HepG2 (cell line): ENCODE results near the gene MIB2. TPM values are rescaled to one million over a fixed set of nuclear protein-coding genes. Genes with fewer than 3 reads are reported as not detected.

Source experiments
- ATAC-seq: fragments of 200-7000 bp; cut with Tn5 transposase; 3 replicates; pipeline ENCODE4 v1.9.1; 2020; ENCODE audit warnings: mild to moderate bottlenecking, moderate library complexity
- BruUV-seq: library from RNA; stranded (reverse); fragments of 400-500 nt; replicated peaks from 2 replicates; lab custom pipeline; 2021; lab: Mats Ljungman, UMichigan
- CTCF ChIA-PET: fragments of 300-600 bp; formaldehyde crosslinking; extraction: SDS; loops from one replicate; lab custom pipeline; 2021; ENCODE audit warnings: low total read pairs, inconsistent platforms, low intra/inter-chr PET ratio; lab: Yijun Ruan, JAX
- POLR2A ChIA-PET: fragments of 350-600 bp; sonication (Branson Sonifier 250); formaldehyde crosslinking; loops from one replicate; lab custom pipeline; 2020; ENCODE audit warnings: antibody characterized with exemption, inconsistent platforms; lab: Yijun Ruan, JAX
- DNase-seq: peaks from one replicate; pipeline ENCODE4 v3.0.0-alpha.2; 2015; ENCODE audit warnings: low spot score
- FAIRE-seq: peaks from 3 replicates; lab custom pipeline; 2011; peaks lifted over from hg19 to GRCh38; lab: Jason Lieb, UNC
- H2AFZ ChIP-seq: one replicate; pipeline ENCODE4 v1.6.1; 2011; ENCODE audit warnings: low read length, inconsistent platforms
- H3K27ac ChIP-seq: fragments of 300-600 bp; 3 replicates; pipeline ENCODE4 v1.8.0; 2011; ENCODE audit warnings: mixed run types, mild to moderate bottlenecking, mixed read lengths, low read length, inconsistent platforms; ENCODE audit not compliant: insufficient read depth; ENCODE audit errors: extremely low read length
- H3K27me3 ChIP-seq, 2 experiments: fragments of 200-600 bp in 1 of 2; 2 replicates in 1 of 2; 3 replicates in 1 of 2; pipeline versions ENCODE4 v1.6.0 to v1.8.0; 2011; ENCODE audit warnings: low read length in 2 of 2, mild to moderate bottlenecking in 2 of 2, moderate library complexity in 2 of 2, inconsistent platforms in 1 of 2; ENCODE audit not compliant: insufficient read depth in 2 of 2, control insufficient read depth in 1 of 2
- H3K36me3 ChIP-seq, 2 experiments: fragments of 200-600 bp in 1 of 2; replicated peaks in 1 of 2; 2 replicates in 1 of 2; 3 replicates in 1 of 2; pipeline versions ENCODE4 v1.5.1 to v1.8.0; 2011; ENCODE audit warnings: low read length in 2 of 2, inconsistent platforms in 1 of 2; ENCODE audit not compliant: insufficient read depth in 2 of 2, control insufficient read depth in 1 of 2
- H3K4me1 ChIP-seq: 2 replicates; pipeline ENCODE4 v1.5.1; 2012; ENCODE audit warnings: low read length, inconsistent platforms; ENCODE audit not compliant: insufficient read depth
- H3K4me2 ChIP-seq: 2 replicates; pipeline ENCODE4 v1.6.0; 2011; ENCODE audit warnings: low read depth, low read length, inconsistent platforms
- H3K4me3 ChIP-seq, 3 experiments: fragments of 200-600 bp in 1 of 3; sonication (generic), shearing (Covaris generic) in 1 of 3; replicated peaks in 1 of 3; 2 replicates each; pipeline ENCODE4 v1.5.1; 2011 to 2016; ENCODE audit warnings: low read length in 3 of 3, inconsistent platforms in 2 of 3, low read depth in 2 of 3, mild to moderate bottlenecking in 2 of 3, control low read depth in 1 of 3, mixed read lengths in 1 of 3; ENCODE audit not compliant: insufficient read depth in 1 of 3
- H3K79me2 ChIP-seq: one replicate; pipeline ENCODE4 v1.6.1; 2011; ENCODE audit warnings: low read length, inconsistent platforms; ENCODE audit not compliant: insufficient read depth
- H3K9ac ChIP-seq: 2 replicates; pipeline ENCODE4 v1.6.0; 2011; ENCODE audit warnings: mild to moderate bottlenecking, low read depth, low read length, inconsistent platforms; ENCODE audit not compliant: insufficient read depth
- H3K9me3 ChIP-seq: 2 replicates; pipeline ENCODE4 v1.5.1; 2012; ENCODE audit warnings: mild to moderate bottlenecking, low read length
- H4K20me1 ChIP-seq: 2 replicates; pipeline ENCODE4 v1.6.0; 2011; ENCODE audit warnings: inconsistent platforms, mild to moderate bottlenecking, low read length, moderate library complexity; ENCODE audit not compliant: insufficient read depth
- ATF1 ChIP-seq: IDR thresholded peaks from 2 replicates; pipeline ENCODE4 v1.6.1; 2016; ENCODE audit warnings: mild to moderate bottlenecking, control low read depth
- DNMT3B ChIP-seq: conservative IDR thresholded peaks from 2 replicates; pipeline ENCODE4 v1.6.1; 2016; ENCODE audit warnings: missing biosample characterization, control low read depth
- EZH2 ChIP-seq: conservative IDR thresholded peaks from 2 replicates; pipeline ENCODE4 v1.6.1; 2012; ENCODE audit warnings: mild to moderate bottlenecking, low read depth, low read length, moderate library complexity
- GTF2F1 ChIP-seq: fragments of 150-350 bp; IDR thresholded peaks from 2 replicates; pipeline ENCODE4 v1.6.1; 2014; ENCODE audit warnings: low read length
- GZF1 ChIP-seq: sonication (generic); formaldehyde crosslinking; IDR thresholded peaks from 2 replicates; pipeline ENCODE4 v1.5.1; 2020; ENCODE audit warnings: mild to moderate bottlenecking, missing genetic modification reagents
- KAT2B ChIP-seq: fragments of 150-350 bp; IDR thresholded peaks from 2 replicates; pipeline ENCODE4 v1.6.1; 2014; ENCODE audit warnings: low read depth, low read length, borderline replicate concordance
- KDM5B ChIP-seq: sonication (generic); formaldehyde crosslinking; IDR thresholded peaks from 2 replicates; pipeline ENCODE4 v1.4.0; 2020; ENCODE audit warnings: missing genetic modification reagents, mild to moderate bottlenecking, borderline replicate concordance
- MTERF4 ChIP-seq: sonication (generic); formaldehyde crosslinking; IDR thresholded peaks from 2 replicates; pipeline ENCODE4 v1.8.0; 2023; ENCODE audit warnings: mild to moderate bottlenecking, missing genetic modification reagents
- RBM39 ChIP-seq: fragments of 200-400 bp; formaldehyde crosslinking; IDR thresholded peaks from one replicate; pipeline ENCODE4 v1.6.1; 2018; ENCODE audit warnings: antibody characterized with exemption, mild to moderate bottlenecking, low read depth, low read length; ENCODE audit not compliant: poor library complexity, severe bottlenecking
- SOX13 ChIP-seq, 3 experiments: fragments of 450-650 bp in 1 of 3; sonication (generic) in 1 of 3; formaldehyde crosslinking in 1 of 3; IDR thresholded peaks in 2 of 3; conservative IDR thresholded peaks in 1 of 3; 2 replicates each; pipeline versions ENCODE4 v1.5.0 to v1.6.1; 2016 to 2020; ENCODE audit warnings: antibody characterized with exemption in 1 of 3, mild to moderate bottlenecking in 1 of 3, missing compliant biosample characterization in 1 of 3, missing genetic modification reagents in 1 of 3, moderate library complexity in 1 of 3
- YY1 ChIP-seq: IDR thresholded peaks from 2 replicates; pipeline ENCODE4 v1.6.1; 2011; ENCODE audit warnings: low read length, low read depth, moderate library complexity, mild to moderate bottlenecking; ENCODE audit not compliant: insufficient read depth, insufficient replicate concordance
- ZNF337 ChIP-seq: sonication (generic); formaldehyde crosslinking; IDR thresholded peaks from 2 replicates; pipeline ENCODE4 v1.5.1; 2020; ENCODE audit warnings: missing genetic modification reagents, low read depth, mild to moderate bottlenecking, borderline replicate concordance
- ZNF468 ChIP-seq: sonication (generic); formaldehyde crosslinking; IDR thresholded peaks from 2 replicates; pipeline ENCODE4 v1.8.0; 2022; ENCODE audit warnings: mild to moderate bottlenecking, moderate library complexity, missing genetic modification reagents
- ZNF777 ChIP-seq: sonication (generic); formaldehyde crosslinking; IDR thresholded peaks from 2 replicates; pipeline ENCODE4 v1.4.0; 2020; ENCODE audit warnings: missing genetic modification reagents
- WGBS: methylation state at CpG from one replicate; pipeline ENCODE4 v1.1.6; 2017; ENCODE audit warnings: low lambda C conversion rate; 5-methylcytosine and 5-hydroxymethylcytosine counted together
- in situ Hi-C: cut with HindIII; loops from 2 replicates; pipeline ENCODE4 v1.10.0; 2017; ENCODE audit warnings: low pct_unique_long_range_greater_than_20kb; ENCODE audit not compliant: extremely low pct_ligation_motif_present
- intact Hi-C: fragments of 100-400 bp; cut with micrococcal nuclease; formaldehyde crosslinking; loops from one replicate; pipeline ENCODE4 v1.10.0; 2022; ENCODE audit not compliant: unreplicated experiment
- polyA plus RNA-seq, 8 experiments: library from polyadenylated mRNA; depleted of rRNA in 3 of 8; stranded (reverse) in 7 of 8; unstranded in 1 of 8; fragments of >200 nt; fragmentation: Illumina TruSeq in 4 of 8; extraction: Trizol in 4 of 8; gene quantifications; 2 replicates each; pipeline versions ENCODE4 v1.2.1 to v1.2.3, GENCODE V29; 2011 to 2016; ENCODE audit warnings: low read depth in 4 of 8, missing spikeins in 1 of 8, mixed read lengths in 1 of 8; ENCODE audit not compliant: insufficient read depth in 1 of 8
- total RNA-seq, 5 experiments: library from RNA; depleted of rRNA; stranded (reverse); fragments of >200 nt; fragmentation: Illumina TruSeq; extraction: Trizol; gene quantifications; 2 replicates each; pipeline ENCODE4 v1.2.3, GENCODE V29; 2016; ENCODE audit warnings: low read depth in 1 of 5
- TF ChIP-seq, protein P1 (sequence below): sonication (generic); formaldehyde crosslinking; IDR thresholded peaks from 2 replicates; pipeline ENCODE4 v1.5.0; 2020; ENCODE audit warnings: missing genetic modification reagents, mild to moderate bottlenecking, borderline replicate concordance
- TF ChIP-seq, protein P2 (sequence below): IDR thresholded peaks from 2 replicates; pipeline ENCODE4 v1.6.1; 2016; ENCODE audit warnings: missing biosample characterization, missing genetic modification reagents, low read depth
- TF ChIP-seq, protein P3 (sequence below): fragments of 450-650 bp; IDR thresholded peaks from 2 replicates; pipeline ENCODE4 v1.6.1; 2017; ENCODE audit warnings: mild to moderate bottlenecking

The MIB2 gene
- total and polyA plus RNA-seq, 2 of the 13 experiments (the other 11 are each of a cell fraction or from before 2014, with no cell fraction given), result 19.9 to 30.4 TPM

DNA sequence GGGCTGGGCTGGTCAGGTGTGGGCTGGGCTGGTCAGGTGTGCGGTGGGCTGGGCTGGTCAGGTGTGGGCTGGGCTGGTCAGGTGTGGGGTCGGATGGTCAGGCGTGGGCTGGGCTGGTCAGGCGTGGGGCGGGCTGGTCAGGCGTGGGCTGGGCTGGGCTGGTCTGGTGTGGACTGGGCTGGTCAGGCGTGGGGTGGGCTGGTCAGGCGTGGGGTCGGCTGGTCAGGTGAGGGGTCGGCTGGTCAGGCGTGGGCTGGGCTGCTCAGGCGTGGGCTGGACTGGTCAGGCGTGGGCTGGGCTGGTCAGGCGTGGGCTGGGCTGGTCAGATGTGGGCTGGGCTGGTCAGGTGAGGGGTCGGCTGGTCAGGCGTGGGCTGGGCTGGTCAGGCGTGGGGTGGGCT, 9.6 kb upstream of the MIB2 start:
- Histone ChIP-seq H3K36me3 (no peaks in the 10 kb centered on the region), H2AFZ (no peak overlapping the region), H3K27ac (no peak overlapping the region), H3K9me3 (no peaks in the 10 kb centered on the region), H4K20me1 (no peaks in the 10 kb centered on the region), H3K4me1 (peaks cover 36% of the 10 kb centered on the region), H3K4me3 (no peak overlapping the region), H3K79me2 (no peaks in the 10 kb centered on the region), H3K27me3 (peaks cover 1 to 4% of the 10 kb centered on the region in 2 experiments; a peak in 2 of 5 replicates), H3K9ac (no peak overlapping the region), H3K4me2 (no peak overlapping the region)
- ATAC-seq (no peak), FAIRE-seq (no peak), DNase-seq (no peak)
- in situ Hi-C loops (no loop called here), intact Hi-C loops (no loop called here)
- WGBS, result 73% methylated on average over 16 of the region's 17 CpGs
- POLR2A ChIA-PET, result no interaction called here
- BruUV-seq, result no TSS peak
- CTCF ChIA-PET, result no interaction called here
- TF ChIP-seq KDM5B (no peak), RBM39 (no peak), KAT2B (no peak), EZH2 (no peak), ZNF777 (no peak), YY1 (no peak), SOX13 (IDR thresholded peaks at IDR 0.05) (no peak), SOX13 (CRISPR knock-in tag; conservative IDR thresholded peaks at IDR 0.05 in 1 of 2, IDR thresholded peaks at IDR 0.05 in 1 of 2) (no peak), GTF2F1 (no peak), ZNF337 (no peak), GZF1 (CRISPR knock-in tag) (no peak), ATF1 (CRISPR knock-in tag) (no peak), DNMT3B (CRISPR knock-in tag) (no peak), ZNF468 (no peak), MTERF4 (CRISPR knock-in tag) (no peak)
- TF ChIP-seq, protein P1, sequence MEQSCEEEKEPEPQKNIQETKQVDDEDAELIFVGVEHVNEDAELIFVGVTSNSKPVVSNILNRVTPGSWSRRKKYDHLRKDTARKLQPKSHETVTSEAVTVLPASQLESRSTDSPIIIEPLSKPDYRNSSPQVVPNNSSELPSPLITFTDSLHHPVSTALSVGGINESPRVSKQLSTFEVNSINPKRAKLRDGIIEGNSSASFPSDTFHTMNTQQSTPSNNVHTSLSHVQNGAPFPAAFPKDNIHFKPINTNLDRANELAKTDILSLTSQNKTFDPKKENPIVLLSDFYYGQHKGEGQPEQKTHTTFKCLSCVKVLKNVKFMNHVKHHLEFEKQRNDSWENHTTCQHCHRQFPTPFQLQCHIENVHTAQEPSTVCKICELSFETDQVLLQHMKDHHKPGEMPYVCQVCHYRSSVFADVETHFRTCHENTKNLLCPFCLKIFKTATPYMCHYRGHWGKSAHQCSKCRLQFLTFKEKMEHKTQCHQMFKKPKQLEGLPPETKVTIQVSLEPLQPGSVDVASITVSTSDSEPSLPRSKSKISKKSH (CRISPR knock-in tag), result no peak
- TF ChIP-seq, protein P2, sequence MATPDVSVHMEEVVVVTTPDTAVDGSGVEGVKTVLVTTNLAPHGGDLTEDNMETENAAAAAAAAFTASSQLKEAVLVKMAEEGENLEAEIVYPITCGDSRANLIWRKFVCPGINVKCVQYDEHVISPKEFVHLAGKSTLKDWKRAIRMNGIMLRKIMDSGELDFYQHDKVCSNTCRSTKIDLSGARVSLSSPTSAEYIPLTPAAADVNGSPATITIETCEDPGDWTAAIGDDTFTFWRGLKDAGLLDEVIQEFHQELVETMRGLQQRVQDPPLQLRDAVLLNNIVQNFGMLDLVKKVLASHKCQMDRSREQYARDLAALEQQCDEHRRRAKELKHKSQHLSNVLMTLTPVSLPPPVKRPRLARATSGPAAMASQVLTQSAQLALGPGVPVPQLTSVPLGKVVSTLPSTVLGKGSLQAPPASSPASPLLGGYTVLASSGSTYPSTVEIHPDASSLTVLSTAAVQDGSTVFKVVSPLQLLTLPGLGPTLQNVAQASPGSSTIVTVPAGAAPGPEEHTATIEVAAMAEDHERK, result no peak
- TF ChIP-seq, protein P3, sequence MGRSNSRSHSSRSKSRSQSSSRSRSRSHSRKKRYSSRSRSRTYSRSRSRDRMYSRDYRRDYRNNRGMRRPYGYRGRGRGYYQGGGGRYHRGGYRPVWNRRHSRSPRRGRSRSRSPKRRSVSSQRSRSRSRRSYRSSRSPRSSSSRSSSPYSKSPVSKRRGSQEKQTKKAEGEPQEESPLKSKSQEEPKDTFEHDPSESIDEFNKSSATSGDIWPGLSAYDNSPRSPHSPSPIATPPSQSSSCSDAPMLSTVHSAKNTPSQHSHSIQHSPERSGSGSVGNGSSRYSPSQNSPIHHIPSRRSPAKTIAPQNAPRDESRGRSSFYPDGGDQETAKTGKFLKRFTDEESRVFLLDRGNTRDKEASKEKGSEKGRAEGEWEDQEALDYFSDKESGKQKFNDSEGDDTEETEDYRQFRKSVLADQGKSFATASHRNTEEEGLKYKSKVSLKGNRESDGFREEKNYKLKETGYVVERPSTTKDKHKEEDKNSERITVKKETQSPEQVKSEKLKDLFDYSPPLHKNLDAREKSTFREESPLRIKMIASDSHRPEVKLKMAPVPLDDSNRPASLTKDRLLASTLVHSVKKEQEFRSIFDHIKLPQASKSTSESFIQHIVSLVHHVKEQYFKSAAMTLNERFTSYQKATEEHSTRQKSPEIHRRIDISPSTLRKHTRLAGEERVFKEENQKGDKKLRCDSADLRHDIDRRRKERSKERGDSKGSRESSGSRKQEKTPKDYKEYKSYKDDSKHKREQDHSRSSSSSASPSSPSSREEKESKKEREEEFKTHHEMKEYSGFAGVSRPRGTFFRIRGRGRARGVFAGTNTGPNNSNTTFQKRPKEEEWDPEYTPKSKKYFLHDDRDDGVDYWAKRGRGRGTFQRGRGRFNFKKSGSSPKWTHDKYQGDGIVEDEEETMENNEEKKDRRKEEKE, result no peak
